HG03460 (cell line): ENCODE data around the gene LRBA.

Source experiments
- ATAC-seq: cut with Tn5 transposase; IDR thresholded peaks from one replicate; pipeline ENCODE4 v1.9.1; 2021; ENCODE audit not compliant: unreplicated experiment

The LRBA gene

GRCh38 chr4:150337734-150338133 lies 677.4 kb downstream of the LRBA start:
- ATAC-seq: no peak

- ATAC-seq: no peak
Observed at GRCh38 chr4:150336676-150337412, 678.2 kb downstream of the LRBA start.

GRCh38 chr4:150332961-150333360 lies 682.1 kb downstream of the LRBA start:
- ATAC-seq: no peak

- ATAC-seq: no peak
Observed at GRCh38 chr4:150332086-150332485, 683.0 kb downstream of the LRBA start.

GRCh38 chr4:150329373-150329772 lies 685.7 kb downstream of the LRBA start:
- ATAC-seq: no peak

GRCh38 chr4:150328496-150328895 lies 686.6 kb downstream of the LRBA start:
- ATAC-seq: no peak

GRCh38 chr4:150327262-150327780 lies 687.8 kb downstream of the LRBA start:
- no peak for ATAC-seq

GRCh38 chr4:150325872-150326271 lies 689.2 kb downstream of the LRBA start:
- peak; percentile 81 for ATAC-seq

- ATAC-seq: no peak
Observed at GRCh38 chr4:150323406-150324325, 691.4 kb downstream of the LRBA start.

GRCh38 chr4:150322646-150323045 lies 692.4 kb downstream of the LRBA start:
- ATAC-seq: no peak

GRCh38 chr4:150321113-150321512 lies 694.0 kb downstream of the LRBA start:
- no peak for ATAC-seq

- ATAC-seq: no peak
Observed at GRCh38 chr4:150318971-150319370, 696.1 kb downstream of the LRBA start.

- ATAC-seq: no peak
Observed at GRCh38 chr4:150318527-150318926, 696.6 kb downstream of the LRBA start.

- ATAC-seq: no peak
Observed at GRCh38 chr4:150316332-150317205, 698.5 kb downstream of the LRBA start.

- no peak for ATAC-seq
Observed at GRCh38 chr4:150315691-150316090, 699.4 kb downstream of the LRBA start.

GRCh38 chr4:150315175-150315574 lies 699.9 kb downstream of the LRBA start:
- no peak for ATAC-seq

GRCh38 chr4:150314031-150314430 lies 701.1 kb downstream of the LRBA start:
- no peak for ATAC-seq

GRCh38 chr4:150310159-150310895 lies 704.8 kb downstream of the LRBA start:
- no peak for ATAC-seq

- ATAC-seq: no peak
Observed at GRCh38 chr4:150308824-150309472, 706.1 kb downstream of the LRBA start.

- no peak for ATAC-seq
Observed at GRCh38 chr4:150306719-150307118, 708.4 kb downstream of the LRBA start.
